ENCODE data around the gene TOR1AIP2.

The TOR1AIP2 gene

GRCh38 chr1:179821524-179821923, 56.1 kb downstream of the TOR1AIP2 start:
- Histone ChIP-seq H3K27me3 (ENCODE audit: control insufficient read depth, insufficient read depth, low read length) (no peaks in the 10 kb centered on the region), H3K9ac (ENCODE audit: low read depth, low read length) (no peak overlapping the region), H3K9me3 (replicated peaks; ENCODE audit: low read length) (no peaks in the 10 kb centered on the region), H3K4me2 (ENCODE audit: low read length) (no peak overlapping the region), H3K4me1 (ENCODE audit: control insufficient read depth, insufficient read depth, low read length) (peaks cover 13% of the 10 kb centered on the region), H3K36me3 (ENCODE audit: insufficient read depth, low read length) (no peaks in the 10 kb centered on the region), H3K4me3 (ENCODE audit: low read length) (no peak overlapping the region)

- peaks cover 15% of the 10 kb centered on the region for H3K4me1 ChIP-seq (ENCODE audit: control insufficient read depth, insufficient read depth, low read length)
- H3K4me3 ChIP-seq (ENCODE audit: low read length) = no peak overlapping the region
- H3K9me3 ChIP-seq (replicated peaks; ENCODE audit: low read length) = no peaks in the 10 kb centered on the region
- H3K9ac ChIP-seq (ENCODE audit: low read depth, low read length) = no peak overlapping the region
- H3K4me2 ChIP-seq (ENCODE audit: low read length) = no peak overlapping the region
- H3K27me3 ChIP-seq (ENCODE audit: control insufficient read depth, insufficient read depth, low read length) = peaks cover 3% of the 10 kb centered on the region
- H3K36me3 ChIP-seq (ENCODE audit: insufficient read depth, low read length) = no peaks in the 10 kb centered on the region
Measured at GRCh38 chr1:179820226-179820970, 57.2 kb downstream of the TOR1AIP2 start.

GRCh38 chr1:179818743-179819173, 58.8 kb downstream of the TOR1AIP2 start:
- Histone ChIP-seq H3K4me3 (ENCODE audit: low read length) (no peak overlapping the region), H3K9ac (ENCODE audit: low read depth, low read length) (no peak overlapping the region), H3K4me2 (ENCODE audit: low read length) (no peak overlapping the region), H3K36me3 (ENCODE audit: insufficient read depth, low read length) (no peaks in the 10 kb centered on the region), H3K9me3 (replicated peaks; ENCODE audit: low read length) (no peaks in the 10 kb centered on the region), H3K4me1 (ENCODE audit: control insufficient read depth, insufficient read depth, low read length) (peaks cover 25% of the 10 kb centered on the region), H3K27me3 (ENCODE audit: control insufficient read depth, insufficient read depth, low read length) (peaks cover 5% of the 10 kb centered on the region)

- Histone ChIP-seq H3K4me1 (ENCODE audit: control insufficient read depth, insufficient read depth, low read length) (peaks cover 25% of the 10 kb centered on the region), H3K27me3 (ENCODE audit: control insufficient read depth, insufficient read depth, low read length) (peaks cover 10% of the 10 kb centered on the region), H3K4me3 (ENCODE audit: low read length) (no peak overlapping the region), H3K36me3 (ENCODE audit: insufficient read depth, low read length) (no peaks in the 10 kb centered on the region), H3K4me2 (ENCODE audit: low read length) (no peak overlapping the region), H3K9ac (ENCODE audit: low read depth, low read length) (no peak overlapping the region), H3K9me3 (replicated peaks; ENCODE audit: low read length) (no peaks in the 10 kb centered on the region)
Measured at GRCh38 chr1:179818260-179818659, 59.3 kb downstream of the TOR1AIP2 start.

GRCh38 chr1:179817789-179818188, 59.8 kb downstream of the TOR1AIP2 start:
- no peak overlapping the region for H3K4me3 ChIP-seq (ENCODE audit: low read length)
- H3K27me3 ChIP-seq (ENCODE audit: control insufficient read depth, insufficient read depth, low read length) = peaks cover 14% of the 10 kb centered on the region
- peak overlapping the region; percentile 16 for H3K4me2 ChIP-seq (ENCODE audit: low read length)
- H3K36me3 ChIP-seq (ENCODE audit: insufficient read depth, low read length) = no peaks in the 10 kb centered on the region
- no peaks in the 10 kb centered on the region for H3K9me3 ChIP-seq (replicated peaks; ENCODE audit: low read length)
- peaks cover 25% of the 10 kb centered on the region for H3K4me1 ChIP-seq (ENCODE audit: control insufficient read depth, insufficient read depth, low read length)
- no peak overlapping the region for H3K9ac ChIP-seq (ENCODE audit: low read depth, low read length)

GRCh38 chr1:179817056-179817455, 60.5 kb downstream of the TOR1AIP2 start:
- H3K9me3 ChIP-seq (replicated peaks; ENCODE audit: low read length) = no peaks in the 10 kb centered on the region
- H3K4me2 ChIP-seq (ENCODE audit: low read length) = no peak overlapping the region
- peaks cover 25% of the 10 kb centered on the region for H3K4me1 ChIP-seq (ENCODE audit: control insufficient read depth, insufficient read depth, low read length)
- no peaks in the 10 kb centered on the region for H3K36me3 ChIP-seq (ENCODE audit: insufficient read depth, low read length)
- H3K4me3 ChIP-seq (ENCODE audit: low read length) = no peak overlapping the region
- H3K9ac ChIP-seq (ENCODE audit: low read depth, low read length) = no peak overlapping the region
- H3K27me3 ChIP-seq (ENCODE audit: control insufficient read depth, insufficient read depth, low read length) = peaks cover 22% of the 10 kb centered on the region

GRCh38 chr1:179816196-179816960, 61.2 kb downstream of the TOR1AIP2 start:
- Histone ChIP-seq H3K9ac (ENCODE audit: low read depth, low read length) (no peak overlapping the region), H3K9me3 (replicated peaks; ENCODE audit: low read length) (no peaks in the 10 kb centered on the region), H3K27me3 (ENCODE audit: control insufficient read depth, insufficient read depth, low read length) (peaks cover 28% of the 10 kb centered on the region), H3K4me3 (ENCODE audit: low read length) (no peak overlapping the region), H3K4me2 (ENCODE audit: low read length) (no peak overlapping the region), H3K4me1 (ENCODE audit: control insufficient read depth, insufficient read depth, low read length) (peaks cover 25% of the 10 kb centered on the region), H3K36me3 (ENCODE audit: insufficient read depth, low read length) (no peaks in the 10 kb centered on the region)

- Histone ChIP-seq H3K4me1 (ENCODE audit: control insufficient read depth, insufficient read depth, low read length) (peaks cover 25% of the 10 kb centered on the region), H3K9me3 (replicated peaks; ENCODE audit: low read length) (no peaks in the 10 kb centered on the region), H3K27me3 (ENCODE audit: control insufficient read depth, insufficient read depth, low read length) (peaks cover 34% of the 10 kb centered on the region), H3K9ac (ENCODE audit: low read depth, low read length) (no peak overlapping the region), H3K4me3 (ENCODE audit: low read length) (peak overlapping the region; percentile 69), H3K36me3 (ENCODE audit: insufficient read depth, low read length) (no peaks in the 10 kb centered on the region), H3K4me2 (ENCODE audit: low read length) (peak overlapping the region; percentile 91)
Measured at GRCh38 chr1:179815641-179816040, 62.0 kb downstream of the TOR1AIP2 start.

GRCh38 chr1:179814546-179814838, 63.1 kb downstream of the TOR1AIP2 start:
- Histone ChIP-seq H3K4me2 (ENCODE audit: low read length) (peak overlapping the region; percentile 91), H3K36me3 (ENCODE audit: insufficient read depth, low read length) (no peaks in the 10 kb centered on the region), H3K9me3 (replicated peaks; ENCODE audit: low read length) (no peaks in the 10 kb centered on the region), H3K9ac (ENCODE audit: low read depth, low read length) (peak overlapping the region; percentile 6), H3K27me3 (ENCODE audit: control insufficient read depth, insufficient read depth, low read length) (peaks cover 41% of the 10 kb centered on the region), H3K4me1 (ENCODE audit: control insufficient read depth, insufficient read depth, low read length) (peaks cover 25% of the 10 kb centered on the region), H3K4me3 (ENCODE audit: low read length) (peak overlapping the region; percentile 69)

- Histone ChIP-seq H3K4me2 (ENCODE audit: low read length) (peak overlapping the region; percentile 91), H3K4me3 (ENCODE audit: low read length) (peak overlapping the region; percentile 69), H3K36me3 (ENCODE audit: insufficient read depth, low read length) (no peaks in the 10 kb centered on the region), H3K9ac (ENCODE audit: low read depth, low read length) (no peak overlapping the region), H3K4me1 (ENCODE audit: control insufficient read depth, insufficient read depth, low read length) (peaks cover 25% of the 10 kb centered on the region), H3K9me3 (replicated peaks; ENCODE audit: low read length) (no peaks in the 10 kb centered on the region), H3K27me3 (ENCODE audit: control insufficient read depth, insufficient read depth, low read length) (peaks cover 41% of the 10 kb centered on the region)
Measured at GRCh38 chr1:179813626-179814545, 63.7 kb downstream of the TOR1AIP2 start.

All from skeletal muscle satellite cell (primary cell).